Ovary (tissue), 3 donors: ENCODE results near the gene PDZD4.

Experiments used
- CTCF ChIP-seq, 3 donors: fragments of 450-650 bp in 2 of 3; fragments of 200-600 bp in 1 of 3; IDR thresholded peaks; one replicate each; pipeline versions ENCODE4 v1.5.1 to v1.8.0; 2016 to 2022; ENCODE audit warnings: antibody characterized with exemption in 3 of 3, mild to moderate bottlenecking in 1 of 3
- EP300 ChIP-seq: sonication (generic); formaldehyde crosslinking; IDR thresholded peaks from one replicate; pipeline ENCODE4 v1.6.1; 2017; ENCODE audit warnings: antibody characterized with exemption
- POLR2A ChIP-seq: fragments of 450-650 bp; IDR thresholded peaks from one replicate; pipeline ENCODE4 v1.6.1; 2017; ENCODE audit warnings: antibody characterized with exemption, mild to moderate bottlenecking, moderate library complexity
- donor health status: DM: no; HTN: no; CAD: no.

- TF ChIP-seq POLR2A (no peak), CTCF (IDR thresholded peaks at IDR 0.05) (no peak), EP300 (no peak)
These were observed 55.6 kb downstream of the PDZD4 start for GRCh38 chrX:153774576-153775292.
